Body of pancreas (tissue), 4 donors: ENCODE measurements around the gene GLIS1.

Source experiments
- CTCF ChIP-seq, 7 experiments: fragments of 450-650 bp in 4 of 7; fragments of 200-600 bp in 3 of 7; sonication (generic) in 3 of 7; IDR thresholded peaks; one replicate each; pipeline ENCODE4 v1.5.1; 2016 to 2019; ENCODE audit warnings: antibody characterized with exemption in 7 of 7
- POLR2A ChIP-seq, 3 donors: fragments of 450-650 bp; IDR thresholded peaks; one replicate each; pipeline ENCODE4 v1.6.1; 2016; ENCODE audit warnings: antibody characterized with exemption in 3 of 3, mild to moderate bottlenecking in 2 of 3

GRCh38 chr1:53622531-53622930, 116.4 kb downstream of the GLIS1 start:
- TF ChIP-seq POLR2A (IDR thresholded peaks at IDR 0.05) (no peak), CTCF (IDR thresholded peaks at IDR 0.05) (no peak)
